HepG2 (cell line): Measurements from ENCODE around the gene MED9. TPM values are rescaled to one million over a fixed set of nuclear protein-coding genes. Genes with fewer than 3 reads are reported as not detected.

Source experiments
- ATAC-seq: fragments of 200-7000 bp; cut with Tn5 transposase; 3 replicates; pipeline ENCODE4 v1.9.1; 2020; ENCODE audit warnings: mild to moderate bottlenecking, moderate library complexity
- BruUV-seq: library from RNA; stranded (reverse); fragments of 400-500 nt; replicated peaks from 2 replicates; lab custom pipeline; 2021; lab: Mats Ljungman, UMichigan
- CTCF ChIA-PET: fragments of 300-600 bp; formaldehyde crosslinking; extraction: SDS; loops from one replicate; lab custom pipeline; 2021; ENCODE audit warnings: low total read pairs, inconsistent platforms, low intra/inter-chr PET ratio; lab: Yijun Ruan, JAX
- POLR2A ChIA-PET: fragments of 350-600 bp; sonication (Branson Sonifier 250); formaldehyde crosslinking; loops from one replicate; lab custom pipeline; 2020; ENCODE audit warnings: antibody characterized with exemption, inconsistent platforms; lab: Yijun Ruan, JAX
- DNase-seq: peaks from one replicate; pipeline ENCODE4 v3.0.0-alpha.2; 2015; ENCODE audit warnings: low spot score
- FAIRE-seq: peaks from 3 replicates; lab custom pipeline; 2011; peaks lifted over from hg19 to GRCh38; lab: Jason Lieb, UNC
- H2AFZ ChIP-seq: one replicate; pipeline ENCODE4 v1.6.1; 2011; ENCODE audit warnings: low read length, inconsistent platforms
- H3K27ac ChIP-seq: fragments of 300-600 bp; 3 replicates; pipeline ENCODE4 v1.8.0; 2011; ENCODE audit warnings: mixed run types, mild to moderate bottlenecking, mixed read lengths, low read length, inconsistent platforms; ENCODE audit not compliant: insufficient read depth; ENCODE audit errors: extremely low read length
- H3K27me3 ChIP-seq, 2 experiments: fragments of 200-600 bp in 1 of 2; 2 replicates in 1 of 2; 3 replicates in 1 of 2; pipeline versions ENCODE4 v1.6.0 to v1.8.0; 2011; ENCODE audit warnings: low read length in 2 of 2, mild to moderate bottlenecking in 2 of 2, moderate library complexity in 2 of 2, inconsistent platforms in 1 of 2; ENCODE audit not compliant: insufficient read depth in 2 of 2, control insufficient read depth in 1 of 2
- H3K36me3 ChIP-seq, 2 experiments: fragments of 200-600 bp in 1 of 2; replicated peaks in 1 of 2; 2 replicates in 1 of 2; 3 replicates in 1 of 2; pipeline versions ENCODE4 v1.5.1 to v1.8.0; 2011; ENCODE audit warnings: low read length in 2 of 2, inconsistent platforms in 1 of 2; ENCODE audit not compliant: insufficient read depth in 2 of 2, control insufficient read depth in 1 of 2
- H3K4me1 ChIP-seq: 2 replicates; pipeline ENCODE4 v1.5.1; 2012; ENCODE audit warnings: low read length, inconsistent platforms; ENCODE audit not compliant: insufficient read depth
- H3K4me2 ChIP-seq: 2 replicates; pipeline ENCODE4 v1.6.0; 2011; ENCODE audit warnings: low read depth, low read length, inconsistent platforms
- H3K4me3 ChIP-seq, 3 experiments: fragments of 200-600 bp in 1 of 3; sonication (generic), shearing (Covaris generic) in 1 of 3; replicated peaks in 1 of 3; 2 replicates each; pipeline ENCODE4 v1.5.1; 2011 to 2016; ENCODE audit warnings: low read length in 3 of 3, inconsistent platforms in 2 of 3, low read depth in 2 of 3, mild to moderate bottlenecking in 2 of 3, control low read depth in 1 of 3, mixed read lengths in 1 of 3; ENCODE audit not compliant: insufficient read depth in 1 of 3
- H3K79me2 ChIP-seq: one replicate; pipeline ENCODE4 v1.6.1; 2011; ENCODE audit warnings: low read length, inconsistent platforms; ENCODE audit not compliant: insufficient read depth
- H3K9ac ChIP-seq: 2 replicates; pipeline ENCODE4 v1.6.0; 2011; ENCODE audit warnings: mild to moderate bottlenecking, low read depth, low read length, inconsistent platforms; ENCODE audit not compliant: insufficient read depth
- H3K9me3 ChIP-seq: 2 replicates; pipeline ENCODE4 v1.5.1; 2012; ENCODE audit warnings: mild to moderate bottlenecking, low read length
- H4K20me1 ChIP-seq: 2 replicates; pipeline ENCODE4 v1.6.0; 2011; ENCODE audit warnings: inconsistent platforms, mild to moderate bottlenecking, low read length, moderate library complexity; ENCODE audit not compliant: insufficient read depth
- CHD2 ChIP-seq: IDR thresholded peaks from 2 replicates; pipeline ENCODE4 v1.6.1; 2011; ENCODE audit warnings: low read depth, low read length, improper control_type of control experiment
- HDAC1 ChIP-seq: sonication (generic); formaldehyde crosslinking; IDR thresholded peaks from 2 replicates; pipeline ENCODE4 v1.5.1; 2020; ENCODE audit warnings: mild to moderate bottlenecking, missing genetic modification reagents
- MYC ChIP-seq: sonication (generic); formaldehyde crosslinking; IDR thresholded peaks from 2 replicates; pipeline ENCODE4 v1.9.0; 2021; ENCODE audit warnings: missing genetic modification reagents, borderline replicate concordance
- SNRNP70 ChIP-seq: fragments of 200-400 bp; formaldehyde crosslinking; IDR thresholded peaks from 2 replicates; pipeline ENCODE4 v1.6.1; 2017; ENCODE audit warnings: mild to moderate bottlenecking, low read depth, low read length, moderate library complexity
- TAF1 ChIP-seq: sonication (generic); formaldehyde crosslinking; IDR thresholded peaks from 2 replicates; pipeline ENCODE4 v1.4.0; 2020; ENCODE audit warnings: missing genetic modification reagents
- TMF1 ChIP-seq: sonication (generic); formaldehyde crosslinking; IDR thresholded peaks from 2 replicates; pipeline ENCODE4 v1.8.1; 2022; ENCODE audit warnings: low read depth, missing genetic modification reagents
- XRCC5 ChIP-seq: fragments of 200-400 bp; formaldehyde crosslinking; optimal IDR thresholded peaks from 2 replicates; pipeline ENCODE3; 2017; ENCODE audit warnings: mild to moderate bottlenecking, low read length
- ZBTB49 ChIP-seq: sonication (generic); formaldehyde crosslinking; IDR thresholded peaks from 2 replicates; pipeline ENCODE4 v1.4.0; 2020; ENCODE audit warnings: missing genetic modification reagents, borderline replicate concordance
- ZNF124 ChIP-seq: sonication (generic); formaldehyde crosslinking; IDR thresholded peaks from 2 replicates; pipeline ENCODE4 v1.4.0; 2020; ENCODE audit warnings: missing genetic modification reagents
- ZNF362 ChIP-seq: sonication (generic); formaldehyde crosslinking; IDR thresholded peaks from 2 replicates; pipeline ENCODE4 v1.4.0; 2020; ENCODE audit warnings: missing genetic modification reagents, mild to moderate bottlenecking, borderline replicate concordance
- ZNF557 ChIP-seq: sonication (generic); formaldehyde crosslinking; IDR thresholded peaks from 2 replicates; pipeline ENCODE4 v1.4.0; 2020; ENCODE audit warnings: missing genetic modification reagents
- ZNF558 ChIP-seq: sonication (generic); formaldehyde crosslinking; IDR thresholded peaks from 2 replicates; pipeline ENCODE4 v1.9.0; 2022; ENCODE audit warnings: mild to moderate bottlenecking, missing genetic modification reagents, borderline replicate concordance
- ZNF605 ChIP-seq: sonication (generic); formaldehyde crosslinking; IDR thresholded peaks from 2 replicates; pipeline ENCODE4 v1.8.0; 2022; ENCODE audit warnings: mild to moderate bottlenecking, missing genetic modification reagents
- ZNF713 ChIP-seq: sonication (generic); formaldehyde crosslinking; IDR thresholded peaks from 2 replicates; pipeline ENCODE4 v1.4.0; 2020; ENCODE audit warnings: mild to moderate bottlenecking, missing genetic modification reagents
- ZNF780A ChIP-seq: sonication (generic); formaldehyde crosslinking; IDR thresholded peaks from 2 replicates; pipeline ENCODE4 v1.8.0; 2022; ENCODE audit warnings: mild to moderate bottlenecking, missing genetic modification reagents, moderate library complexity
- WGBS: methylation state at CpG from one replicate; pipeline ENCODE4 v1.1.6; 2017; ENCODE audit warnings: low lambda C conversion rate; 5-methylcytosine and 5-hydroxymethylcytosine counted together
- in situ Hi-C: cut with HindIII; loops from 2 replicates; pipeline ENCODE4 v1.10.0; 2017; ENCODE audit warnings: low pct_unique_long_range_greater_than_20kb; ENCODE audit not compliant: extremely low pct_ligation_motif_present
- intact Hi-C: fragments of 100-400 bp; cut with micrococcal nuclease; formaldehyde crosslinking; loops from one replicate; pipeline ENCODE4 v1.10.0; 2022; ENCODE audit not compliant: unreplicated experiment
- polyA plus RNA-seq, 8 experiments: library from polyadenylated mRNA; depleted of rRNA in 3 of 8; stranded (reverse) in 7 of 8; unstranded in 1 of 8; fragments of >200 nt; fragmentation: Illumina TruSeq in 4 of 8; extraction: Trizol in 4 of 8; gene quantifications; 2 replicates each; pipeline versions ENCODE4 v1.2.1 to v1.2.3, GENCODE V29; 2011 to 2016; ENCODE audit warnings: low read depth in 4 of 8, missing spikeins in 1 of 8, mixed read lengths in 1 of 8; ENCODE audit not compliant: insufficient read depth in 1 of 8
- total RNA-seq, 5 experiments: library from RNA; depleted of rRNA; stranded (reverse); fragments of >200 nt; fragmentation: Illumina TruSeq; extraction: Trizol; gene quantifications; 2 replicates each; pipeline ENCODE4 v1.2.3, GENCODE V29; 2016; ENCODE audit warnings: low read depth in 1 of 5
- TF ChIP-seq, protein P1 (sequence below): sonication (generic); formaldehyde crosslinking; IDR thresholded peaks from 2 replicates; pipeline ENCODE4 v1.4.0; 2020; ENCODE audit warnings: missing genetic modification reagents

The MED9 gene
- total and polyA plus RNA-seq, 2 of the 13 experiments (the other 11 are each of a cell fraction or from before 2014, with no cell fraction given): 11.9 to 15.1 TPM

GRCh38 chr17:17525956-17526355, 49.2 kb downstream of the MED9 start:
- in situ Hi-C loops: no loop called here

DNA sequence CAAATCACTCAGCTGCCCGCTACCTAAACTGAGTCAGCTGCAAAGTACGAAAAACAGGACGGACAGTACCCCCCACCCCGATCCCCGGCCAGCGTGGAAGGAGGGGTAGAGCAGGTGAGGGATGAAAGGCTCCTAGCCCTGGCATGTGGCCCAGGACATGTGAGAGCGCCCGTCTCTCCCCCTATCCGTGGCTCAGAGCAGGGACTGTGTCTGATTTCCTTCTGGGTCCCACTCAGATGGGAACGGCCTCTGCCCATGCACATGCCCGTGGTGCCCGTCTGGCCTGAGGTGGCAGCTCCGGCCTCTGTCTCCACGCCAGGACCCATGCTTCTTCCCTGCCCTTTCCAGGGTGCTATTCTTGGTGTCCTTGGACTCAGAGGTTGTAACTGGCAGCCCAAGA, 49.6 kb downstream of the MED9 start:
- no TSS peak for BruUV-seq
- Histone ChIP-seq H3K9ac (no peak overlapping the region), H3K27ac (no peak overlapping the region), H4K20me1 (peaks cover 20% of the 10 kb centered on the region; the same call in 1 of the 2 replicates), H3K27me3 (no peaks in the 10 kb centered on the region), H3K4me1 (peaks cover 18% of the 10 kb centered on the region), H3K4me3 (no peak overlapping the region), H2AFZ (no peak overlapping the region), H3K4me2 (no peak overlapping the region), H3K9me3 (no peaks in the 10 kb centered on the region), H3K79me2 (no peaks in the 10 kb centered on the region), H3K36me3 (no peaks in the 10 kb centered on the region)
- ChIA-PET CTCF (no interaction called here), POLR2A (interaction anchor here (0.8 kb wide), 1 partner anchor 30 kb away, joined by 3 read pairs; the partner anchor contains the start of gene RASD1)
- intact Hi-C loops: no loop called here
- no peak for ATAC-seq
- FAIRE-seq: no peak
- in situ Hi-C loops: no loop called here
- 95% methylated on average over 11 of the region's 14 CpGs for WGBS
- DNase-seq: no peak
- no peak for TF ChIP-seq ZNF780A (CRISPR knock-in tag)
- no peak for TF ChIP-seq SNRNP70
- TF ChIP-seq TAF1 (CRISPR knock-in tag): no peak
- TF ChIP-seq XRCC5: no peak
- no peak for TF ChIP-seq ZNF605
- TF ChIP-seq TMF1 (CRISPR knock-in tag): no peak
- no peak for TF ChIP-seq CHD2
- TF ChIP-seq ZNF362 (CRISPR knock-in tag): no peak
- no peak for TF ChIP-seq ZBTB49 (CRISPR knock-in tag)
- TF ChIP-seq ZNF557: no peak

More at GRCh38 chr17:17525956-17526355, 49.2 kb downstream of the MED9 start:
- no peak for FAIRE-seq
- H4K20me1 ChIP-seq: peaks cover 20% of the 10 kb centered on the region; the same call in 1 of the 2 replicates
- peaks cover 18% of the 10 kb centered on the region for H3K4me1 ChIP-seq
- no peak overlapping the region for H3K9ac ChIP-seq
- 92% methylated on average over 6 of the region's 6 CpGs for WGBS
- H3K4me3 ChIP-seq: no peak overlapping the region
- TF ChIP-seq HDAC1 (CRISPR knock-in tag) (no peak), ZNF558 (no peak), ZNF124 (no peak), MYC (CRISPR knock-in tag) (no peak), ZNF713 (CRISPR knock-in tag) (no peak)
- TF ChIP-seq, protein P1, sequence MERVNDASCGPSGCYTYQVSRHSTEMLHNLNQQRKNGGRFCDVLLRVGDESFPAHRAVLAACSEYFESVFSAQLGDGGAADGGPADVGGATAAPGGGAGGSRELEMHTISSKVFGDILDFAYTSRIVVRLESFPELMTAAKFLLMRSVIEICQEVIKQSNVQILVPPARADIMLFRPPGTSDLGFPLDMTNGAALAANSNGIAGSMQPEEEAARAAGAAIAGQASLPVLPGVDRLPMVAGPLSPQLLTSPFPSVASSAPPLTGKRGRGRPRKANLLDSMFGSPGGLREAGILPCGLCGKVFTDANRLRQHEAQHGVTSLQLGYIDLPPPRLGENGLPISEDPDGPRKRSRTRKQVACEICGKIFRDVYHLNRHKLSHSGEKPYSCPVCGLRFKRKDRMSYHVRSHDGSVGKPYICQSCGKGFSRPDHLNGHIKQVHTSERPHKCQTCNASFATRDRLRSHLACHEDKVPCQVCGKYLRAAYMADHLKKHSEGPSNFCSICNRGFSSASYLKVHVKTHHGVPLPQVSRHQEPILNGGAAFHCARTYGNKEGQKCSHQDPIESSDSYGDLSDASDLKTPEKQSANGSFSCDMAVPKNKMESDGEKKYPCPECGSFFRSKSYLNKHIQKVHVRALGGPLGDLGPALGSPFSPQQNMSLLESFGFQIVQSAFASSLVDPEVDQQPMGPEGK: no peak
- TF ChIP-seq, all 625 proteins: peak for 0
- intact Hi-C loops: no loop called here
- Histone ChIP-seq H3K4me2 (no peak overlapping the region), H3K27ac (no peak overlapping the region), H3K9me3 (no peaks in the 10 kb centered on the region), H3K79me2 (no peaks in the 10 kb centered on the region), H3K27me3 (no peaks in the 10 kb centered on the region), H3K36me3 (peaks cover 1 to 3% of the 10 kb centered on the region in 2 experiments; a peak in 2 of 5 replicates), H2AFZ (no peak overlapping the region)
- ChIA-PET CTCF (no interaction called here), POLR2A (interaction anchor here (0.8 kb wide), 1 partner anchor 30 kb away, joined by 3 read pairs; the partner anchor contains the start of gene RASD1)
- DNase-seq (no peak), ATAC-seq (no peak)
- no TSS peak for BruUV-seq
